CD4-positive, alpha-beta T cell treated with Interleukin-1 beta for 1 hour (primary cell): ENCODE data around the gene ABCC2.
"Not testable (repeated sequence)": the region's sequence is repeated elsewhere in the genome, so short reads cannot be mapped to it uniquely, and the experiment has no call there.

Experiments used
- DNase-seq, 2 donors: peaks; one replicate each; pipeline ENCODE4 v3.0.0-alpha.2; 2020 to 2022

Gene ABCC2

DNA sequence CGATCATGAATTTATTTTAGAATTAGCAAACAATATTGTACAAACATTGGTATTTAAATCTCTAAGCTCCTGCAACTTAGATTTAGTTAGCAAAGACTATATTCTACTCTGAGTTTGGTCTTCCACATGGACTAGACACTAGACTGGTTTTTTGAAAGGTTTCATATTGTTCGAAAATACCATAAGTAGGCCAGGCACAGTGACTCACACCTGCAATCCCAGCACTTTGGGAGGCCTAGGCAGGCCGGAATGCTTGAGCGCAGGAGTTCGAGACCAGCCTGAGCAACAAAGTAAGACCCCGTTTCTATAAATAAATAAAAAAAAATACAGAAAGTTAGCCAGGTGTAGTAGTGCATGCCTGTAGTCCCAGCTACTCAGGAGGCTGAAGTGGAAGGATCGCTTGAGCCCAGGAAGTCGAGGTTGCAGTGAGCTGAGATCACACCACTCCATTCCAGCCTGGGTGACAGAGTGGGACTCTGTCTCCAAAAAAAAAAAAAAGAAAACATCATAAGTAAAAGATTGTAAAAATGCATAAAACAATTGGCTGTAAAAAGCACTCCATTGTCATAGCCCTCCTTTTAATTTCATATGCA lies 73.1 kb downstream of the ABCC2 start:
- DNase-seq: no peak

DNA sequence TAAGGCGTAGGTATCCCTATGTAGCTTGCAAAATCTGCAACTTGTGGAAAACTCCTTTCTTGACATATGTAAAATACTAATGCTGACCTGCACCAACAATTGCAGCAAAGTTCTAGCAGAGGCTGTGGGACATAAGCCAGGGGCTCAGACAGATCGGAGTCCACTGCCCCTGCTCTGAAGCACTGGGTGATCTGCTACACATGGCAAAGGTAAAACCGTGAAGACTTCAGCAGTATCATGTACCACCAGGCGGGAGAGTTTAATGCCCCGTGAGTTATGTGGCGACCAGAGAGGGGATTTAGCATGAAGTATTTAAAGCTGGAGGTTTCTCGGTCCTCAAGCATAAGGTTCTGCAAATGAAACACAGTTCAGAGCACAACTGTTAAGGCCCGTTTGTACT lies 76.4 kb downstream of the ABCC2 start:
- DNase-seq: no peak

DNA sequence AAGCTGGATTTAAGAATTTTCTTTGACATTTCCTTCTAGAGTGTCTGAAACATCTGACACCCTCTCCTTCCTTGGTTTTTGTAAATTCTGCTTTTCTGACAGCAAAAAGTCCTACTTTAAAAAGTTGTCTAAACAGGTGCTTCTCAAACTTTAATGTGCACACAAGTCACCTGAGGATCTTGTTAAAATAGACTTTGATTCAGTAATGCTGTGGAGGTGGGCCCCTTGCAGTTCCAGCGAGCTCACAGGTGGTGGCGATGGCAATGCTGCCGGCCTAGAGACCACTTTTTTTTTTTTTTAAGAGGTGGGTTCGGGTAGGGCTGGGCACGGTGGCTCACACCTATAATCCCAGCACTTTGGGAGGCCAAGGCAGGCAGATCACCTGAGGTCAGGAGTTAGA lies 77.1 kb downstream of the ABCC2 start:
- no peak for DNase-seq

DNA sequence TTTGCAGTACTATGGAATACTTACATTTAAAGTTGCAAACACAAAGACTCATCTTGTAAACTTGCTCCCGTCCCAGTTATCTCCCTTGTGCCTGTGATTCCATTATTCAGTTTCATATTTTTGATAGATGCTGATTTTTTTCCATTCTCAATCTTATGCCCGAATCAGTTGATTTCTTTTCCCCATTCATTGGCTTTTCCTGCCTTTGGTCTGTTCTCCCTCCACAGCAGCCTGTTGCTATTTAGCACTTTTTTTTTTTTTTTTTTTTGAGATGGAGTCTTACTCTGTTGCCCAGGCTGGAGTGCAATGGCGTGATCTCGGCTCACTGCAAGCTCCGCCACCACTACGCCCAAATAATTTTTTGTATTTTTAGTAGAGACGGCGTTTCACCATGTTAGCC lies 78.0 kb downstream of the ABCC2 start:
- no peak for DNase-seq

DNA sequence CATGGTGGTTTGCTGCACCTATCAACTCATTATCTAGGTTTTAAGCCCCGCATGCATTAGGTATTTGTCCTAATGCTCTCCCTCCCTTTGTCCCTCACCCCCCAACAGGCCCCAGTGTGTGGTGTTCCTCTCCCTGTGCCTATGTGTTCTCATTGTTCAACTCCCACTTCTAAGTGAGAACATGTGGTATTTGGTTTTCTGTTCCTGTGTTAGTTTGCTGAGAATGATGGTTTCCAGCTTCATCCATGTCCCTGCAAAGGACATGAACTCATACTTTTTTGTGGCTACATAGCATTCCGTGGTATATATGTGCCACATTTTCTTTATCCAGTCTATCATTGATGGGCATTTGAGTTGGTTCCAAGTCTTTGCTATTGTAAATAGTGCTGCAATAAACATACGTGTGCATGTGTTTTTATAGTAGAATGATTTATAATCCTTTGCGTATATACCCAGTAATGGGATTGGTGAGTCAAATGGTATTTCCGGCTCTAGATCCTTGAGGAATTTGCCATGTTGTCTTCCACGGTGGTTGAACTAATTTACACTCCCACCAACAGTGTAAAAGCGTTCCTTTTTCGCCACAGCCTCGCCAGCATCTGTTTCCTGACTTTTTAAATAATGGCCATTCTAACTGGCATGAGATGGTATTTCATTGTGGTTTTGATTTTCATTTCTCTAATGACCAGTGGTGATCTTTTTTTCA lies 81.2 kb downstream of the ABCC2 start:
- not testable (repeated sequence) for DNase-seq

DNA sequence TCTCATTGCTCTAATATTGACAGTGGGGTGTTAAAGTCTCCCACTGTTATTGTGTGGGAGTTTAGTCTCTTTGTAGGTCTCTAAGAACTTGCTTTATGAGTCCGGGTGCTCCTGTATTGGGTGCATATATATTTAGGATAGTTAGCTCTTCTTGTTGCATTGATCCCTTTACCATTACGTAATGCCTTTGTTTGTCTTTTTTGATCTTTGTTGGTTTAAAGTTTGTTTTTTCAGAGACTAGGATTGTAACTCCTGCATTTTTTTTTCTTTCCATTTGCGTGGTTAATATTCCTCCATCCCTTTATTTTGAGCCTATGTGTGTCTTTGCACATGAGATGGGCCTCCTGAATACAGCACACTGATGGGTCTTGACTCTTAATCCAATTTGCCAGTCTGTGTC lies 84.8 kb downstream of the ABCC2 start:
- DNase-seq: not testable (repeated sequence)

DNA sequence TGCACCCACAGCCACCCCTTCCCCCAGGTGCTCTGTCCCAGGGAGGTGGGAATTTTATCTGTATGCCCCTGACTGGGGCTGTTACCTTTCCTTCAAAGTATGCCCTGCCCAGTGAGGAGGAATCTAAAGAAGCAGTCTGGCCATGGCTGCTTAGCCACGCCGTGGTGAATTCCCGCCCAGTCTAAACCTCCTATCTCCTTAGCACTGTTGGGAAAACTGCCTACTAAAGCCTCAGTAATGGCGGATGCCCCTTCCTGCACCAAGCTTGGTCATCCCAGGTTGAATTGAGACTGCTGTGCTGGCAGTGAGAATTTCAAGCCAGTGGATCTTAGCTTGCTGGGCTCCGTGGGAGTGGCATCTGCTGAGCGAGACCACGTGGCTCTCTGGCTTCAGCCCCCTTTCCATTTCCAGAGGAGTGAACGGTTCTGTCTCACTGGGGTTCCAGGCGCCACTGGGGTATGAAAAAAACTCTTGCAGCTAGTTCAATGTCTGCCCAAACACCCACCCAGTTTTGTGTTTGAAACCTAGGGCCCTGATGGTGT lies 87.2 kb downstream of the ABCC2 start:
- no peak for DNase-seq

DNA sequence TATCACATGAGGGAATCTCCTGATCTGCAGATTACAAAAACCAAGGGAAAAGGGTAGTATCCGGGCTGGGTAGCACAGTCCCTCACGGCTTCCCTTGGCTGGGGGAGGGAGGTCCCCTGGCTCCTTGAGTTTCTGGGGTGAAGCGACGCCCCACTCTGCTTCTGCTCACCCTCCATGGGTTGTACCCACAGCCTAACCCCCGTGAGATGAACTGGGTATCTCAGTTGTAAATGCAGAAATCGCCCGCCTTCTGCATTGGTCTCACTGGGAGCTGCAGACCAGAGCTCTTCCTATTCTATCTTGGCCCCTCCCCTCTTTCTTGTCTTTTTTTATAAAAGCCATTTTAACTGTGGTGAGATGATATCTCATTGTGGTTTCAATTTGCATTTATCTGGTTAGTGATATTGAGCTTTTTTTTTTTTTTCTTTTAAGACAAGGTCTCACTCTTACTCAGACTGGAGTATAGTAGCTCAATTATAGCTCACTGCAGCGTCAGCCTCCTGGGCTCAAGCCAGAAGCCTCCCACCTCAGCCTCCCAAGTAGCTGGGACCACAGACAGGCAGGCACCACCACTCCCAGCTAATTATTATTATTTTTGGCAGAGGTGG lies 87.8 kb downstream of the ABCC2 start:
- DNase-seq: peak in 1 of 2 donors; percentile 55

DNA sequence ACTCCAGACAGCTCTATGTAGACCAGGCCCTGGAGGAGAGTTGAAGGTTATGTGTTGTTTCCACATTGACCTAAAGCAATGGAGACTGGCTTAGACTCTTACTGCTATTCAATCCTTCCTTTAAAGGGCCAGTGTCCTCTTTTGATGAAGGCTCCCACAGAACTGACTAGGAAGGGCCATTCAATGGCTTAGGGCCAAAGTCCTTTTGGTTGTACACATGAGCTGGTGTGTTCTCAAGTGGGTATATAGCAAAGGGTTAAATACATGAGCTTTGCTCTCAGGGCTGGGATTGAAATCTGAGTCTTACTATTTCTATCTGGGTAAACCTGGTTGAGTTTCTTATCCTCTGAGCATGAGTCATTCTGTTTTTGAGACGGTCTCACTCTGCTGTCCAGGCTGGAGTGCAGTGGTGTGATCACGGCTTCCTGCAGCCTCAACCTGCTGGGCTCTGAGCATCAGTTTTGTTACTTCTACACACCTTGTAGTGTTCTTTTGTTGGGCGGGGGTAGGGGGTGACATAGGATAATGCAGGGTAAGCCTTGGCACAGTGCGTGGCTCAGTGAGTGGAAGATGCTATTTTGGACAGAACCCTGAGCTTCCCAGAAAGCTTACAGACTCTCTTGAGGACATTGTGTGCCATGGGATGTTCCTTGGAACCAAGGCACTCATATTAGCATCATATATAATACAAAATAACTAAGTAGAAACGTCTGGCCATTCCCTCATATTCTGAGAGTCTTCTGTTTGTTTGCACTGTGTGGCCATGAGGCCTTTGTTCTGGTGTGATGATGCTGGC lies 90.1 kb downstream of the ABCC2 start:
- no peak for DNase-seq

DNA sequence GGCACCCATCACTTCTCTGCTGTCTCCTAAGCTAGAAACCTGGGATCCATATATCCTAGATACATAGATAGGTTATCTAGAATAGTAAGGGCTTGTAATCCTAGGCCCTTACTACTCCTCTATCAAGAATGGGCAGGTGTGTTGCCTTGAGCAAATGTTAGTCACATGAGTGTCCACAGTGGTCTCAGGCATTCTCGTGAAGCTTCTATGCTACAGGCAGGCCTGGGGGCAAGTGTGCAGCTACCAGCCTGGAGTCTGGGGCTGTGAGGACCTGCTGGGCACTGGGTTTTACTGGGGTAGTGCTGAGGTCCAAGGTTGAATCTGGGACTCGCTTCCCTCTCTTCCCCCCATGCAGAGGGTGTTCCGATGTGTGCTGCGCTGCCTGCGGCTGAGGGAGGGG lies 91.4 kb downstream of the ABCC2 start:
- DNase-seq: no peak

DNA sequence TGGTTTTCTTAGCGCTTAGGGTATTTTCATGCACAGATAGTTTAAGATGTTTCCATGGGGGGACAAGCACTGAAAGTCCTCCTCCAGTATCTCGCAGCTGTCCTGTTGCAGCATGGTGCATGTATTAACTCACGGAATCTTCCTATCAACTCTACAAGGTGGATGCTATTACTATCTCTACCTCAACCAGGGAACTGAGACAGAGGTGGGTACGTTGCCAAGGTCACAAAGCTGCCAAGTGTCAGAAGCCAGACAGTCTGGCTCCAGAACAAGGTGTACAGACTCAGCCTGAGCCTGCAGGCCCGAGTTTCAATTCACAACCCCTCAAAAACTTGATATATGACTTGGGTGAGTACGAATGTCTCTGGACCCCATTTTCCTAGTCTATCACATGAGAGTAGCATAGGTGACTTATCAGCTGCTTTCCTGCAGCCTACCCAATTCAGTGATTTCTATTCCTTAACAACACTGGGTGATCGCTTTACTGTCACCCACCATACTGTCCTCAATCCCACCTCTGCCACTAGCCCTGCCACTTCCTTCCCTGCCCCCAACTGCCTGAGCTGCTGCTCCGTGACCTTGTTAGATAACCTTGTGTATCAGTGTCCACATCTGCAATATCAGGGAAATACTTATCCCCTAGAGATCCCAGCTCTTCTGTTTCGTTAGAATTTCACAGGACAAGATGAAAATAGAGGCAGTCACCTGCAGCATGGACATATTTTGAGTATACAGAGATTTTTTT lies 92.1 kb downstream of the ABCC2 start:
- DNase-seq: no peak

DNA sequence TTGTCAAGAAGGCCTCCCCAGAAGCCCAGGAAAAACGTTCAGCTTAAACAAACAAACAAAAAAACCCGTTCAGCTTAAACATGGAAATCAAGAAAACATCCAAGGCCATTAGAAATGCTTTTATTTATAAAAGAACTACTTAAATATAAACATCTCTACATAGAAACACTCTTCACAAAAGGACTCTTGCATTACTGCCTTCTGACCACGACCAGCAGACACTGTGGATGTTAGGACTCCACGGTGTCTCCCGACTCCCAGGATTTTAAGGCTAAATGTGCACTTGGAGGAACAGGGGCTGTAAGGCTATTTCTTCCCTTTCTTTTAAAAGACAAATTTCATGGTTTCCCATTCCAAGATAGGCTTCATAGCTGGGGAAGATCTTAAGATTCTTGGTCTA lies 93.0 kb downstream of the ABCC2 start:
- DNase-seq: no peak

DNA sequence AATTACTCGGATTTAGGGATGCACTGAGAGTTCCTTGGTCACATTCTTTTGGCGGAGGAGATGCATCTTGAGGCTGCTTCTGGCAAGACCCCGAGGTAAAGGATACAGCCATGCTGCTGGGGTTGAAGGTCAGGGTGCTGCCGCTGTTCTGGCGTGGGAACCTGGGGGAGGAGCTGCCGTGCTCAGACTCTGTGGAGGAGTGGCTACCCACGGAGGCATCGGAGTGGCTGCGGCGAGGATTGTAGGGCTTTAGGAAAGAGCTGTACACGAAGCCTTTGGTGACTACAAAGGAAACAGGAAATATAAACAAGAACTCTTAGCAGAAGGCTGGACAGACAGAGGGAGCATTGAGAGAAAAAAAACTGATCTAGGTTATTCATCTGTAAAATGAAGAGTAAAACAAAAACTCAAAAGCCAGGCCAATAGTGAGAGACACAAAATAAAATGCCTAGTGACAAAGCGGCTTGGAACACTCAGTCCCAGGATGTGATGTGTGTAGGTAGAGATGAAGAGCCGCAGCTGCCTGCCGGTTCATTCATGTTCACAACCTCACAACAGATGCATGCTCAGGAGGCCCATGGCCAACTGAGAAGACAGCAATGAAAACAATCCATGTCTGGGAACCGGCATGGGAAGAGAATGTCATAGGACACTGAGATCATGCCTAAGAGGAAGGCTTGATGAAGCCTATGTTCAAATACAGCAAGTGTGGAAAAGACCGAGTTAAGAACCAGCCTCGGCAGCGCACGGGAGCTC lies 97.8 kb downstream of the ABCC2 start:
- DNase-seq: no peak

DNA sequence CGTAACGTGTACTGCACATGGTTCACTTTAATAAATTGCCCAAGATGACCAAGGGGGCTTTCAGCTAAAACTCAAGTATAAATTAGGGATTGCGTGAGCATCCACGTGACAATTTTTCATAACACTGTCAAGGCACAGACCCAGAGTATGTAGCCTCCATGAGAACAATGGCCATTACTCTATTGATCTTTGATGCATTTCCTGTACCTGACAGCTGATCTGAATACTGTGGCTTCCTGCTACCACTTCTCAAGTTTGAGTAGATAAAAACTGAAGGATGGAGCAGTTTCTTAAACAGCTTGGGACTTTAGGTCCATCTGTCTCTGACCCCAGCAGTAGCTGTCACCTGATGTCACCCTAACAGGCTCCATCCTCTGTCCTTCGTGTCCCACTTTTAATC lies 98.9 kb downstream of the ABCC2 start:
- DNase-seq: no peak

DNA sequence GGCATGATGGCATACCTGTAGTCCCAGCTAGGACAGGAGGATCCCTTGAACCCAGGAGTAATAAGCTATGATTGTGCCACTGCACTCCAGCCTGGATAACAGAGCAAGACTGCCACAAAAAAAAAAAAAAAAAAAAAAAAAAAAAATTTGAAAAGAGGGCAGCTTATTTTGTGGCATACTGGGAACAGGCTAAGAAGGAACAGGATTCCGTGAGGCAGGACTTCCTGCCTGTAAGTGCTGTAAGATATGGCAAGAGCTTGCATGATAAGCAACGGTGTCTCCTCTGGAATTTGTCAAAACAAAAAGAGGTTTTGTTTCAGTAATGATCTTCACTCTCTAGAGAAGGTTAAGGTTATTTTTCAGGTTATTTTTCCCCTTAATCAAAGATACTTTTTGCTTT lies 101.1 kb downstream of the ABCC2 start:
- no peak for DNase-seq

DNA sequence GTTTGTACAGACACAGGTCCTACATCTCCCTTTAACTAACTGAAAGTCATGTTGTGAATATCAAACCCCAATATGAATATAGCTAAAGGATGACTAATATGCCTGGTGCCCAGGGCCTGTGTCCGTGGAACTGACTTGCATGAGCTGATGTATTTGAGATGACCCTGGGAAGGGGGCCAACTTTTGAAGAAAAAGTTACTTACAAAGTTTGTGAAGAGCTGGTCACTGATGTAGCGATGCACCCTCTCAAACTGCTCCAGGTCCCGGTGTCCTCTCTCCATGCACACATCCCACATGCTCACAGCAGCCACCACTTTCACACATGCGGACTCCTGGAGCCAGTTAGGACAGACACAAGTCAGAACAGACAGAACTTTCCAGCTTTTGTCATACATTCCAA lies 106.2 kb downstream of the ABCC2 start:
- DNase-seq: no peak

DNA sequence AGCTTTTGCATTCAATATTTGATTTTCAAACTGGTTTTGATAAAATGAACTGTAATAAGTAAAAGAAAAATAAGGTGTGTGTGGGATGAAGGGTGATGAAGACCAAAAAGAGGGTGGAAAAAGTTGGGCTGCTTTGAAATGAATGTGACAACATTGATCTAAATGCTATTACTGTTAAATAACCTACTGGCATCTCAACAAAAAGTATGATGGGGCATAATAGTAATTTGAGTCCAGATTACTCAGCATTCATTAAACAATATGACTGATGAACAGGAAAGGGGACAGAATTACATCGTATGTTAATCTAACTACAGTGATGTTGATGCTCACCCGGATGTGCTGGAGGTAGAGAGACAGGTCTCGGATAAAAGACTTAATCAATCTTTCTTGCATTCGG lies 112.2 kb downstream of the ABCC2 start:
- no peak for DNase-seq

DNA sequence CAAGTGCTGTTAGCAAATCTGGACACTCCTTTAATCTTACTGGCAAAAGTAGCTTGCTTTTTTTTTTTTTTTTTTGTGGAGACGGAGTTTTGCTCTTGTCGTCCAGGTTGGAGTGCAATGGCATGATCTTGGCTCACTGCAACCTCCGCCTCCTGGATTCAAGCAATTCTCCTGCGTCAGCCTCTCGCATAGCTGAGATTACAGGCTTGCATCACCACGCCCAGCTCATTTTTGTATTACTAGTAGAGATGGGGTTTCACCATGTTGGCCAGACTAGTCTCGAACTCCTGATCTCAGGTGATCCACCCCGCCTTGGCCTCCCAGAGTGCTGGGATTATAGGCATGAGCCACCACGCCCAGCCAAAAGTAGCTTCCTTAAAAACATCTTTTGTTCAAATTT lies 112.6 kb downstream of the ABCC2 start:
- DNase-seq: not testable (repeated sequence)

DNA sequence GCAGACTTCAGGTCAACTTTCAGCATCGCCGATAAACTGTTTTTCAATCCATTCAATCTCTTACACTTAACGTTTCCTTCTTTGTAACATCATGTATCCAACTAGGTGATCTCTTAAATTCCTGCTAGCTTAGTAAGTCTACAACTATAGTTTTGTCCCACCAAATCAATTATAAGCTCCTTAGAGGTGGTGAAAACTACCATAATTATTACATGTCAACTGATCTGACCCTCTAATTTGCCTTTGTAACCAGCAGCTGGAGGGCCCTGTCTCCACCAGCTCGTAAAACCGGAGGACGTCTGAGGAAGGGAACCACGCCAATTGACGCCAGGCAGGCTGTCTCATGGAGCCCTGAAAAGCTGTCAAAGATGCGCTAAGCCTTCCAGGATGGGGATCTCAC lies 113.4 kb downstream of the ABCC2 start:
- no peak for DNase-seq
